ENCODE data around the gene C1orf52.

DNA sequence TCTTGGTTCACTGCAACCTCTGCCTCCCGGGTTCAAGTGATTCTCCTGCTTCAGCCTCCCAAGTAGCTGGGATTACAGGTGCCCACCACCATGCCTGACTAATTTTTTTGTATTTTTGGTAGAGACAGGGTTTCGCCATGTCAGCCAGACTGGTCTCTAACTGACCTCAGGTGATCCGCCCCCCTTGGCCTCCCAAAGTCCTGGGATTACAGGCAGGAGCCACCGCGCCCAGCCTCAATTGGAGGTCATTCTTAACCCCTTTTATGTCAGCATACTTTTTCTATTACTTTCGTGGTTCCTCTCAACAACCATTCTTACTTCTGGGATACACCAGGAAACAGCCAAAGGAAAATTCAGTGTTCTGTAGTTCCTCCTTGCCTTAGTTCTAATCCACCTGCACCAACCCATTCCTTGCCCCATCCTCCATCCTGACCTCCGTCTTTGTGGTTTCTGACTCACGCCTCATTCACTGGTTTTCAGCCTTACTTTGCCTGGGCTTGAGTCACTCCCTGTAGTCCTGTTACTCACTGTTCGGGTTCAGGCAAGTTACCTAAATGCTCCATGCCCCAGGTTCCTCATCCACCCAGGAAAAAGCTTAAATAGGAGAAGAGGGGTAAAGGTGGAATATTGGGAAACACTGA is 29.9 kb upstream of the C1orf52 start:
- TF ChIP-seq, protein P1, sequence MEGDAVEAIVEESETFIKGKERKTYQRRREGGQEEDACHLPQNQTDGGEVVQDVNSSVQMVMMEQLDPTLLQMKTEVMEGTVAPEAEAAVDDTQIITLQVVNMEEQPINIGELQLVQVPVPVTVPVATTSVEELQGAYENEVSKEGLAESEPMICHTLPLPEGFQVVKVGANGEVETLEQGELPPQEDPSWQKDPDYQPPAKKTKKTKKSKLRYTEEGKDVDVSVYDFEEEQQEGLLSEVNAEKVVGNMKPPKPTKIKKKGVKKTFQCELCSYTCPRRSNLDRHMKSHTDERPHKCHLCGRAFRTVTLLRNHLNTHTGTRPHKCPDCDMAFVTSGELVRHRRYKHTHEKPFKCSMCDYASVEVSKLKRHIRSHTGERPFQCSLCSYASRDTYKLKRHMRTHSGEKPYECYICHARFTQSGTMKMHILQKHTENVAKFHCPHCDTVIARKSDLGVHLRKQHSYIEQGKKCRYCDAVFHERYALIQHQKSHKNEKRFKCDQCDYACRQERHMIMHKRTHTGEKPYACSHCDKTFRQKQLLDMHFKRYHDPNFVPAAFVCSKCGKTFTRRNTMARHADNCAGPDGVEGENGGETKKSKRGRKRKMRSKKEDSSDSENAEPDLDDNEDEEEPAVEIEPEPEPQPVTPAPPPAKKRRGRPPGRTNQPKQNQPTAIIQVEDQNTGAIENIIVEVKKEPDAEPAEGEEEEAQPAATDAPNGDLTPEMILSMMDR (IDR thresholded peaks at IDR 0.05; ENCODE audit: low read depth, low read length, poor library complexity, severe bottlenecking) = no peak
- no peak for TF ChIP-seq EZH2phosphoT487 (IDR thresholded peaks at IDR 0.05; ENCODE audit: borderline replicate concordance, low read length)
